ENCODE measurements around the gene SDF2L1.
A peak's percentile ranks its signal among the peaks of the same experiment; 100 is the strongest.
"Not testable (repeated sequence)": the region's sequence is repeated elsewhere in the genome, so short reads cannot be mapped to it uniquely, and the experiment has no call there.

The SDF2L1 gene

GRCh38 chr22:21642584-21643448 is 714 bp downstream of the SDF2L1 start:
- peak; percentile 17 for ATAC-seq
- peaks cover 31% of the 10 kb centered on the region for H3K4me1 Mint-ChIP-seq
- H3K36me3 Mint-ChIP-seq: peaks cover 58% of the 10 kb centered on the region
- peak overlapping the region; percentile 90 for H3K4me3 Mint-ChIP-seq
- H3K27ac Mint-ChIP-seq: peak overlapping the region; percentile 96
- H3K9me3 Mint-ChIP-seq: no peaks in the 10 kb centered on the region
- peak; percentile 50 to 84 for DNase-seq (ENCODE audit: low spot score in 2 of 2)

DNA sequence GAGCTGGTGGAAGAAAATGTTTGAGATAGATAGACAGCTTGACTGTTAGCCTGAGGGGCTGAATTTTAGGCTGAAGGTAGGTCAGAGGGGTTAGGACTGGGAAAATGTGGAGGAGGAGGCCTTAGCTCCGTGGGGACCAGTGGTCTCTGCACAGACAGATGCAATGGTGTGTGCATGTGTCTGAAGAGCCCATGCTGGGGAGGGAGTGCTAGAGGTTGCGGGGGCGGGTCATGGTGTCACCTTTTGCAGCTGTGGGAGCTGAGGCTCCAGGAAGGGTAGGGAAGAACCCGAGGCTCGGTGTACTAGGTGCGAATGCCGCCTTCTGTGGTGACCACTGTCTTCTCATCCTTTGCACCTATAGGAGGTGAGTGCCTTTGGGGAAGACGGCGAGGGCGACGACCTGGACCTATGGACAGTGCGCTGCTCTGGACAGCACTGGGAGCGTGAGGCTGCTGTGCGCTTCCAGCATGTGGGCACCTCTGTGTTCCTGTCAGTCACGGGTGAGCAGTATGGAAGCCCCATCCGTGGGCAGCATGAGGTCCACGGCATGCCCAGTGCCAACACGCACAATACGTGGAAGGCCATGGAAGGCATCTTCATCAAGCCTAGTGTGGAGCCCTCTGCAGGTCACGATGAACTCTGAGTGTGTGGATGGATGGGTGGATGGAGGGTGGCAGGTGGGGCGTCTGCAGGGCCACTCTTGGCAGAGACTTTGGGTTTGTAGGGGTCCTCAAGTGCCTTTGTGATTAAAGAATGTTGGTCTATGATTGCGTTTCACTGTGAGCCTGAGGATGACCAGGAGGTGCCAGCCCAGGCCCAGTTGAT is 1.6 kb downstream of the SDF2L1 start:
- no peak for DNase-seq (ENCODE audit: low spot score in 2 of 2)
- Mint-ChIP-seq H3K27ac (peak overlapping the region; percentile 96), H3K4me1 (peaks cover 31% of the 10 kb centered on the region), H3K36me3 (peaks cover 65% of the 10 kb centered on the region), H3K9me3 (no peaks in the 10 kb centered on the region), H3K4me3 (peak overlapping the region; percentile 90)
- ATAC-seq: no peak

DNA sequence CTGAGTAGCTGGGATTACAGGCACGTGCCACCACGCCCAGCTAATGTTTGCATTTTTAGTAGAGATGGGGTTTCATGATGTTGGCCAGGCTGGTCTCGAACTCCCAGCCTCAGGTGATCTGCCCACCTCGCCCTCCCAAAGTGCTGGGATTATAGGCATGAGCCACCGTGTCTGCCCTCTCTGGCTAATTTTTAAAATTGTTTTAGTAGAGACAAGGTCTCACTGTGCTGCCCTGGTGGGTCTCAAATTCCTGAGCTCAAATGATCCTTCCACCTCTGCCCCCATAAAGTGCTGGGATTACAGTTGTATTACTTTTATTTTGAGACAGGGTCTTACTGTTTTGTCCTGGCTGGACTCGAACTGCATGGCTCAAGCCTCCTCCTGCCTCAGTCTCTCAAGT is 3.4 kb downstream of the SDF2L1 start:
- H3K27ac Mint-ChIP-seq; H3K4me3 Mint-ChIP-seq; ATAC-seq; DNase-seq (ENCODE audit: low spot score in 2 of 2); H3K9me3 Mint-ChIP-seq: not testable (repeated sequence)
- H3K36me3 Mint-ChIP-seq: peaks cover 75% of the 10 kb centered on the region
- peaks cover 33% of the 10 kb centered on the region for H3K4me1 Mint-ChIP-seq

DNA sequence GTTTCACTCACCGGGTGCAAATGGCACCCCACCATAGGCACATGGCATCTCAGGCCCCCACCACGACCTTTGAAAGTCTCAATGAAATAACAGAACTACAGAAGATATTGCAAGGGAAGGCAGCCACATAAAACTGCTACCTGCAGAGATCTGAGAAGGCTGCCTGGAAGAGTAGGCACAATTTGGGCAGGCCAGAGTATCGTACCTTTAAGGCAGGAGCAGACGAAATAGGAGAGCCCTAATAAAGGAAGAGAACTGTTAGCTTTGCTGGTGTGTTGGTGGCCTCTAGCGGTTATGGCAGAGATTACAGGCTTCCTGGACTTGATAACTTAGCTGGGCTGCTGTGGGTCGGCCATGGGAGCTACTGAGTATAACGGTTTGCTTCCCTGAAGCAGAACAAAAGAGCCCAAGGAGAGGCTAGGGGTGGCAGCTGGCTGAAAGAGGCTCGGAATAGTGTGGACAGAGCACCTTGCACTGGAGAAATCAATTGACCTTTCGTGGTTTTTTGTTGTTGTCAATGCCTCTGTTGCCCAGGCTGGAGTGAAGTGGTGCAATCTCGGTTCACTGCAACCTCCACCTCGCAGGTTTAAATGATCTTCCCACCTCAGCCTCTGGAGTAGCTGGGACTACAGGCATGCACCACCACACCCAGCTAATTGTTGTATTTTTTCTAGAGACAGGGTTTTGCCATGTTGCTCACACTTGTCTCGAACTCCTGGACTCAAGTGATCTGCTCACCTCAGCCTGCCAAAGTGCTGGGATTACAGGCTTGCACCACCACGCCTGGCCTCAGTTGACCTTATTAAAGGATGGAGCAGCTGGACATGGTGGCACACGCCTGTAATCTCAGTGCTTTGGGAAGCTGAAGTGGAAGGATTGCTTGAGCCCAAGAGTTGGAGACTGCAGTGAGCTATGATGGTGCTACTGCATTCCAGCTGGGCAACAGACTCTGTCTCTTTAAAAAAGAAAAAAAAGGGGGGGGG is 4.8 kb downstream of the SDF2L1 start:
- ATAC-seq: peak; percentile 29
- H3K27ac Mint-ChIP-seq: no peak overlapping the region
- H3K4me3 Mint-ChIP-seq: no peak overlapping the region
- no peaks in the 10 kb centered on the region for H3K9me3 Mint-ChIP-seq
- peak; percentile 49 to 84 for DNase-seq (ENCODE audit: low spot score in 2 of 2)
- H3K4me1 Mint-ChIP-seq: peaks cover 41% of the 10 kb centered on the region
- peaks cover 73% of the 10 kb centered on the region for H3K36me3 Mint-ChIP-seq

DNA sequence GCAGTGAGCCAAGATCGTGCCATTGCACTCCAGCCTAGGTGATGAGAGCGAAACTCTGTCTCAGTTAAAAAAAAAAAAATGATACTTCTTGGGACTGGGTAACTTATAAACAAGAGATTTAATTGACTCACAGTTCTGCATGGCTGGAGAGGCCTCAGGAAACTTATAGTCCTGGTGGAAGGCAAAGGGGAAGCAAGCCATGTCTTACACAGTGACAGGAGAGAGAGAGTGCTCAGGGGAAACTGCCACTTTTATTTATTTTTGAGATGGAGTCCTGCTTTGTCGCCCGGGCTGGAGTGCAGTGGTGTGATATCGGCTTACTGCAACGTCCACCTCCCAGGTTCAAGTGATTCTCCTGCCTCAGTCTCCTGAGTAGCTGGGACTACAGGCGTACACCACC is 8.2 kb downstream of the SDF2L1 start:
- H3K9me3 Mint-ChIP-seq: no peaks in the 10 kb centered on the region
- no peak for DNase-seq (ENCODE audit: low spot score in 2 of 2)
- H3K36me3 Mint-ChIP-seq: peaks cover 41% of the 10 kb centered on the region
- no peak for ATAC-seq
- no peak overlapping the region for H3K27ac Mint-ChIP-seq
- H3K4me3 Mint-ChIP-seq: peak overlapping the region; percentile 89
- H3K4me1 Mint-ChIP-seq: peaks cover 29% of the 10 kb centered on the region

DNA sequence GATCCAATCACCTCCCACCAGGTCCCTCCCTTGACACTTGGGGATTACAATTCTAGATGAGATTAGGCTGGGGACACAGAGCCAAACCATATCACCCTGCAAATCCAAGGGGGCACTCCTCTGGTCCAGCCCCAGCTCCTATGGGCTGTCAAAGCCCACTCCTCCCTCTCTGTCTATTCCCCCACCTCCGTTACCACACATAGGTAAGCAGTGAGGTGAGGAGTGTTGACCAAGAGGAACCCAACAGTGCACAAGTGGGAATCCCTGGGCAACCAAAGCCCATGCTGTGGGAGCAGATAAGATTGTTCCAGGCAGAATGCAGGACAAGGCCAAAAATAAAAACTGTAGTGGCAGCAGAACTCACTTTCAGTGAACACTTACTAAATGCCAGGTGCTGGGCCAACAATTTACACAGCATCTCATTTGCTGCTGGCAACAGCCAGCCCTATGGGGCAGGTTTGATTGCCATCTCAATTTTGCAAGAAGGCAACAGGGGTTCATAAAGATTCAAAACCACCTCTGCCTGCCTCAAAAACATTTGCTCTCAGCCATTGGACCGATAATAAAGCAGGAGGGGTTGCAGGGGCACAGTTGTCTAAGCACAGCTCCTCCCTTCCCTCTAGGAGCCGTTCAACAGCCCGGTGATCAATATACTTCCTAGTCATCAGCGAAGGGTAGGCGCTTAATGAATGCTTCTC is 8.9 kb downstream of the SDF2L1 start:
- Mint-ChIP-seq H3K27ac (peak overlapping the region; percentile 90), H3K9me3 (no peaks in the 10 kb centered on the region)

DNA sequence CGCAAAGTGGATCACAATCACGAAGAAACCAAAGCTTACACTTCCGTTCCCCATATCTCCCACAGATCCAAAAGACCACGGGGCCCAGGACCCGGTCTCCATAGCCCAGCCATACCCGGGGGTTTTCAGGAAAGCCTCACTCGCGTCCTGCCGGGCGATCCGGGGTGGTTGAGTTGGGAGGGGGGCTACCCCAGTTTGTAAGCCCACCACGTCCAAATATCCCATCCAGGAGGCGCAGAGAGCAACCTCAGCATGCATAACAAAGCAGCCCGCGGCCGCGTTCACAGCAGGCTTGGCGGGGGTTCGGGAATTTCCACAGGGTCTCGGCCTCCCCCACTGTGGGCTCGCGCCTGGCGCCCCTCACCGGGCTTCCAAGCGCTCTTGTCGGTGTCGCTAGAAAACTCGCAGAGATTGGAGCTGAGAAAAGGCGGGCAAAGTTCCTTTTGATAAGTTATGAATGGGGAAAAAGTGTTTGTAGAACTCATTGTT is 9.5 kb downstream of the SDF2L1 start:
- ATAC-seq (peak; percentile 39), DNase-seq (ENCODE audit: low spot score in 2 of 2) (no peak)
- Mint-ChIP-seq H3K27ac (peak overlapping the region; percentile 90), H3K36me3 (peaks cover 28% of the 10 kb centered on the region), H3K9me3 (no peaks in the 10 kb centered on the region), H3K4me1 (peaks cover 30% of the 10 kb centered on the region), H3K4me3 (peak overlapping the region; percentile 89)

More for the DNA sequence above, 8.9 kb downstream of the SDF2L1 start:
- DNase-seq (ENCODE audit: low spot score in 2 of 2): no peak
- H3K4me1 Mint-ChIP-seq: peaks cover 29% of the 10 kb centered on the region
- ATAC-seq: peak; percentile 4
- peaks cover 34% of the 10 kb centered on the region for H3K36me3 Mint-ChIP-seq
- peak overlapping the region; percentile 89 for H3K4me3 Mint-ChIP-seq

GRCh38 chr22:21652010-21652546 is 10.0 kb downstream of the SDF2L1 start:
- peaks cover 23% of the 10 kb centered on the region for H3K36me3 Mint-ChIP-seq
- ATAC-seq: peak; percentile 98
- peak; percentile 76 to 92 for DNase-seq (ENCODE audit: low spot score in 2 of 2)
- H3K4me1 Mint-ChIP-seq: peaks cover 31% of the 10 kb centered on the region
- peak overlapping the region; percentile 90 for H3K27ac Mint-ChIP-seq
- H3K9me3 Mint-ChIP-seq: no peaks in the 10 kb centered on the region
- H3K4me3 Mint-ChIP-seq: peak overlapping the region; percentile 89

DNA sequence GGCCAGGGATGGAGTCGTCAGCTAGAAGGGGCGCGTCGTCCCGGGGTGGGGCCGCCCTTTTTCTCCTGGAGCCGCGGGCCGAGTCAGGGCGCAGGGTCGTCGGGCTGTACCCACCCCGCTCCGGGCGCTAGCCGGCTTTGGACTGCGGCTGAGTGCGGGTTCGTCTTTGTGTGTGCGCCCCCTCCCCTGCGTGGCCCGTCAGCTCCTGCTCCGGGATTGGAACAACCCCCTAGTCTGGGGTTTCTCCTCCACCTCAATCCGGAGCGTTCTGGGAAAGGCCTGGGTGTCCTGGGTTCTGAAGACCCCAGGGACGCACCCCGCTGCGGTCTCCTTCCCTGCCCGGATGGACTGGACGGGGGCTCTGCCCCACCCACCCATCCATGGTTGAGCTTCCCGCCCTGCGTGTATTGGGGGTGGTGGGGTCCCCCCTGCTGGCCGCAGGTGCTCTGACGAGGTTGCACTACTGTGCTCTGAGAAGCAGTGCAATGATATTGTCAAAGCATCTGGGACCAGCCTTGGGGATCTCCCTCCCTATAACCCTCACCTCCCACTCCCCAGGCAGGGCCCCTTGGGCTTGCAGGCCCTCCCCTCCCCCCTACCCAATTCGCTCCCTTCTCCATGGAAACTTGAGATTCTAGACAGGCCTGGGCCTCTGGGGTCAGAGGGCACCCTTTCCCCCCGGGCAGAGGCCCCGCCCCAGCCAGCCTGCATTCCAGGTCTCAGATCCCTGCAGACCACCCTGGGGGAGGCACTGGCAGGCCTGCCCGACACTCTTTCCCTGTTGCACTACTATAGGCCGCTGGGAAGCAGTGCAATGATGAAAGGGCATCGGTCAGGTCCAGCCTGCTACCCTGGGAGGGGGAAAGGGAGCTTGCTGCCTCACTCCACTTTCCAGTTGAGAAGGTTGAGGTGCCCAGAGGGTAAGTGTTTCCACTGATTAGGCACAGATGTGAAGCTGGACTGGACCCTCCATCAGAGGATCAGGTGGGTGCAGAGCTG is 10.7 kb downstream of the SDF2L1 start:
- Mint-ChIP-seq H3K4me1 (peaks cover 33% of the 10 kb centered on the region), H3K27ac (peak overlapping the region; percentile 90), H3K4me3 (peak overlapping the region; percentile 89), H3K36me3 (peaks cover 18% of the 10 kb centered on the region), H3K9me3 (no peaks in the 10 kb centered on the region)
- ATAC-seq (no peak), DNase-seq (ENCODE audit: low spot score in 2 of 2) (no peak)

- Mint-ChIP-seq H3K4me1 (peaks cover 19% of the 10 kb centered on the region), H3K9me3 (no peaks in the 10 kb centered on the region), H3K4me3 (peak overlapping the region; percentile 72), H3K36me3 (no peaks in the 10 kb centered on the region), H3K27ac (peak overlapping the region; percentile 15)
- ATAC-seq (no peak), DNase-seq (ENCODE audit: low spot score in 2 of 2) (no peak)
Observed at GRCh38 chr22:21657020-21657359, 14.9 kb downstream of the SDF2L1 start.

- peaks cover 19% of the 10 kb centered on the region for H3K4me1 Mint-ChIP-seq
- ATAC-seq (peak; percentile 94), DNase-seq (ENCODE audit: low spot score in 2 of 2) (peak; percentile 74 to 89)
- H3K9me3 Mint-ChIP-seq: no peaks in the 10 kb centered on the region
- peak overlapping the region; percentile 15 for H3K27ac Mint-ChIP-seq
- H3K36me3 Mint-ChIP-seq: no peaks in the 10 kb centered on the region
- peak overlapping the region; percentile 72 for H3K4me3 Mint-ChIP-seq
Observed at GRCh38 chr22:21657360-21658032, 15.4 kb downstream of the SDF2L1 start.

GRCh38 chr22:21659864-21660525 is 17.9 kb downstream of the SDF2L1 start:
- DNase-seq (ENCODE audit: low spot score in 2 of 2) (no peak), ATAC-seq (no peak)
- Mint-ChIP-seq H3K36me3 (no peaks in the 10 kb centered on the region), H3K9me3 (no peaks in the 10 kb centered on the region), H3K4me1 (peaks cover 15% of the 10 kb centered on the region), H3K27ac (no peak overlapping the region), H3K4me3 (no peak overlapping the region)

All from stimulated activated effector memory CD8-positive, alpha-beta T cell treated with anti-CD3 and anti-CD28 coated beads, Interleukin-12 subunit alpha, Interleukin-12 subunit beta, amount 100 ng/mL, for 72 hours (primary cell).